Lower lobe of right lung (tissue), 2 donors: ENCODE measurements around the gene IFI27L1. TPM values are rescaled to one million over a fixed set of nuclear protein-coding genes. Genes with fewer than 3 reads are reported as not detected.

ENCODE experiments used
- ATAC-seq, 2 donors: fragments of 200-7000 bp; cut with Tn5 transposase; one replicate each; pipeline ENCODE4 v1.9.1; 2020 to 2022; ENCODE audit warnings: mild to moderate bottlenecking in 2 of 2, moderate library complexity in 2 of 2
- DNase-seq: peaks from one replicate; pipeline ENCODE4 v3.0.0-alpha.2; 2020
- H3K27ac ChIP-seq: fragments of 200-600 bp; one replicate; pipeline ENCODE4 v1.8.0; 2022
- H3K27me3 ChIP-seq: fragments of 200-600 bp; one replicate; pipeline ENCODE4 v1.8.0; 2022; ENCODE audit warnings: low read depth
- H3K36me3 ChIP-seq: fragments of 200-600 bp; one replicate; pipeline ENCODE4 v1.8.0; 2022; ENCODE audit warnings: mild to moderate bottlenecking
- H3K4me1 ChIP-seq: fragments of 200-600 bp; one replicate; pipeline ENCODE4 v1.8.0; 2022
- H3K4me3 ChIP-seq: fragments of 200-600 bp; one replicate; pipeline ENCODE4 v1.8.0; 2022; ENCODE audit warnings: mild to moderate bottlenecking
- H3K9me3 ChIP-seq: fragments of 200-600 bp; one replicate; pipeline ENCODE4 v1.8.0; 2022
- CTCF ChIP-seq: fragments of 200-600 bp; IDR thresholded peaks from one replicate; pipeline ENCODE4 v1.8.0; 2022; ENCODE audit warnings: antibody characterized with exemption, mild to moderate bottlenecking
- intact Hi-C: fragments of 100-400 bp; cut with DNase I; formaldehyde crosslinking; loops from one replicate; pipeline ENCODE4 v1.11.0; 2022
- long read RNA-seq: library from polyadenylated mRNA; unstranded; transcript quantifications from one replicate; pipeline ENCODE4 v2.0.0, GENCODE V29; 2021
- total RNA-seq: library from RNA; stranded (reverse); fragmentation: NEBNext Ultra II Directional; extraction: Animal tissue kit (Norgen Biotek cat#: 25700); gene quantifications from one replicate; pipeline ENCODE4 v1.2.1, GENCODE V29; 2021
- donor health status: DM: no; HTN: yes; CAD: no; lungs with severe emphysema.

The IFI27L1 gene
- total RNA-seq, result 10.9 TPM
- long read RNA-seq, partial matches to known transcripts, result 0 of 4 reads
- long read RNA-seq, other reads (novel, unspliced or antisense), result 3 of 4 reads

GRCh38 chr14:94080621-94081385 is at the start of gene IFI27L1, which contains the start of gene DDX24:
Gene IFI27L1, plus strand, starts transcription at chr14:94081310. Its CDS starts 15,628 bp downstream, at chr14:94096938.
Gene DDX24, minus strand, starts transcription at chr14:94081202. Its CDS starts 1,460 bp downstream, at chr14:94079742.
- intact Hi-C loops, result no loop called here
- H3K4me3 ChIP-seq, result peak within 1 kb of the TSS; percentile 85
- no peaks in the 10 kb centered on the region for H3K27me3 ChIP-seq
- H3K27ac ChIP-seq, result peak within 1 kb of the TSS; percentile 92
- H3K4me1 ChIP-seq, result peaks cover 54% of the 10 kb centered on the region
- H3K36me3 ChIP-seq, result peaks cover 21% of the 10 kb centered on the region
- H3K9me3 ChIP-seq, result no peaks in the 10 kb centered on the region
- ATAC-seq (peak; percentile 100), DNase-seq (peak; percentile 98)
- TF ChIP-seq CTCF, result no peak

GRCh38 chr14:94031883-94032279 is 49.2 kb upstream of the IFI27L1 start:
- Histone ChIP-seq H3K4me1 (peaks cover 9% of the 10 kb centered on the region), H3K4me3 (no peak overlapping the region), H3K9me3 (no peaks in the 10 kb centered on the region), H3K27ac (no peak overlapping the region), H3K36me3 (no peaks in the 10 kb centered on the region), H3K27me3 (no peaks in the 10 kb centered on the region)
- intact Hi-C loops, result no loop called here
- DNase-seq, result no peak
- no peak for ATAC-seq
- no peak for TF ChIP-seq CTCF

GRCh38 chr14:94034886-94035285 is 46.2 kb upstream of the IFI27L1 start:
- ATAC-seq (no peak), DNase-seq (no peak)
- Histone ChIP-seq H3K36me3 (no peaks in the 10 kb centered on the region), H3K27me3 (no peaks in the 10 kb centered on the region), H3K4me1 (no peaks in the 10 kb centered on the region), H3K4me3 (no peak overlapping the region), H3K9me3 (no peaks in the 10 kb centered on the region), H3K27ac (no peak overlapping the region)
- no peak for TF ChIP-seq CTCF
- intact Hi-C loops, result no loop called here

GRCh38 chr14:94036313-94037167 is 44.6 kb upstream of the IFI27L1 start:
- H3K27ac ChIP-seq, result no peak overlapping the region
- TF ChIP-seq CTCF, result peak; percentile 87
- peaks cover 2% of the 10 kb centered on the region for H3K4me1 ChIP-seq
- intact Hi-C loops, result no loop called here
- H3K36me3 ChIP-seq, result no peaks in the 10 kb centered on the region
- no peak overlapping the region for H3K4me3 ChIP-seq
- H3K9me3 ChIP-seq, result no peaks in the 10 kb centered on the region
- no peaks in the 10 kb centered on the region for H3K27me3 ChIP-seq
- peak; percentile 71 for DNase-seq
- peak; percentile 86 for ATAC-seq

- no peaks in the 10 kb centered on the region for H3K9me3 ChIP-seq
- intact Hi-C loops, result no loop called here
- H3K4me1 ChIP-seq, result peaks cover 15% of the 10 kb centered on the region
- no peak for DNase-seq
- no peak for TF ChIP-seq CTCF
- H3K27me3 ChIP-seq, result no peaks in the 10 kb centered on the region
- no peak overlapping the region for H3K4me3 ChIP-seq
- no peak for ATAC-seq
- H3K27ac ChIP-seq, result no peak overlapping the region
- no peaks in the 10 kb centered on the region for H3K36me3 ChIP-seq
Observed at GRCh38 chr14:94037954-94038353, 43.2 kb upstream of the IFI27L1 start.
